ENCODE measurements around the gene SPACA4. TPM values are rescaled to one million over a fixed set of nuclear protein-coding genes. Genes with fewer than 3 reads are reported as not detected.
A peak's percentile ranks its signal among the peaks of the same experiment; 100 is the strongest.

Gene SPACA4
- total and polyA plus RNA-seq, 9 of the 15 experiments (the other 6 are each of a cell fraction or from before 2014, with no cell fraction given), result not detected

DNA sequence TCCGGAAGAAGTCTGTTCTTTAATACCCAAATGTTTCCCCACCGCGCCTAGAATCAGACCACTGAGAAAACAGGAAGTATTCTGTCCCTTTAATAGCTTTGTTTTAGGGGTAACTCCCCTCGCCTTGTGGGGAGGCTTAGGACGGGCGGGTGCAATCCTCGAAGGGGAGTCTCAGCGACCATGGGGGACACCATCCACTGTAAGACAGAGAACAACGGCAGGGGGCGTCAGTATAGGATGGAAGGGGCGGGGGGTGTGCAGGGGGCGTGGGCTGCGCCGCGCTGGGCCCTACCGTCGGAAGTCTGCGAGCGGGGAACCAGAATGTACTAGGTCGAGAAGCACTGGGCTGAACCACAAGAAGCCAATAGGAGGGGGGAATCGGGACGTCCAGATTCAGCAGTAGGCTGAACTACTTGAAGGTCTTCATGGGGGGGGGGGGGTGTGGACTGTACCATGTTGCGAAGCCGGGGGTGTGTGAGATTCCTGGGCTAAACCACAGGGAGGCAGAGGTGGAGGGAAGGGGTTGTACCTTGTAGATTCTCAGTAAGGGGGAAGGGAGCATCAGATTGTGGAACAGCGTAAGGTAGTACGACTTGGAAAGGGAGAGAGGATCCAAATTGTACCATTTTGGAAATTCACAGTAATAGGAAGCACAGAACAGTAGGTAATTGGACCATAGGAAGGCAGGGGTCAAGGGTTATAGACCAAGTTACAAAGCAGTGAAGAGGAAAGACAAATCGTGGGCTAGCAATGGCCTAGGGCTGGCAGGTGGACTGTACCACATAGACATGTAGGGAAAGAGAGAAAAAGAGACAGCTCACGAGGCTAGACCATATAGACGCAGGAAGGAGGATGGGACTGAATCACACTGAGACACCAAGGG lies 31.6 kb downstream of the SPACA4 start (continued):
- peak; percentile 38; the same call in 1 of the 2 replicates for TF ChIP-seq EP300 (IDR thresholded peaks at IDR 0.05; ENCODE audit: low read length)
- TF ChIP-seq LEF1 (IDR thresholded peaks at IDR 0.05), result peak; percentile 29
- TF ChIP-seq PHB2 (IDR thresholded peaks at IDR 0.05; ENCODE audit: low read depth), result peak; percentile 65; the same call in 1 of the 2 replicates
- TF ChIP-seq ZNF3 (CRISPR knock-in tag; IDR thresholded peaks at IDR 0.05), result no peak
- no peak for TF ChIP-seq NFATC3 (IDR thresholded peaks at IDR 0.05)
- TF ChIP-seq POLR2A (conservative IDR thresholded peaks at IDR 0.05), result peak; percentile 60; the same call in 1 of the 2 replicates
- TF ChIP-seq, protein P1, sequence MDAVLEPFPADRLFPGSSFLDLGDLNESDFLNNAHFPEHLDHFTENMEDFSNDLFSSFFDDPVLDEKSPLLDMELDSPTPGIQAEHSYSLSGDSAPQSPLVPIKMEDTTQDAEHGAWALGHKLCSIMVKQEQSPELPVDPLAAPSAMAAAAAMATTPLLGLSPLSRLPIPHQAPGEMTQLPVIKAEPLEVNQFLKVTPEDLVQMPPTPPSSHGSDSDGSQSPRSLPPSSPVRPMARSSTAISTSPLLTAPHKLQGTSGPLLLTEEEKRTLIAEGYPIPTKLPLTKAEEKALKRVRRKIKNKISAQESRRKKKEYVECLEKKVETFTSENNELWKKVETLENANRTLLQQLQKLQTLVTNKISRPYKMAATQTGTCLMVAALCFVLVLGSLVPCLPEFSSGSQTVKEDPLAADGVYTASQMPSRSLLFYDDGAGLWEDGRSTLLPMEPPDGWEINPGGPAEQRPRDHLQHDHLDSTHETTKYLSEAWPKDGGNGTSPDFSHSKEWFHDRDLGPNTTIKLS (IDR thresholded peaks at IDR 0.05; ENCODE audit: borderline replicate concordance, low read depth), result 0 out of 2 replicates have a peak, but pooled peaks have one; percentile 12
- TF ChIP-seq, protein P2, sequence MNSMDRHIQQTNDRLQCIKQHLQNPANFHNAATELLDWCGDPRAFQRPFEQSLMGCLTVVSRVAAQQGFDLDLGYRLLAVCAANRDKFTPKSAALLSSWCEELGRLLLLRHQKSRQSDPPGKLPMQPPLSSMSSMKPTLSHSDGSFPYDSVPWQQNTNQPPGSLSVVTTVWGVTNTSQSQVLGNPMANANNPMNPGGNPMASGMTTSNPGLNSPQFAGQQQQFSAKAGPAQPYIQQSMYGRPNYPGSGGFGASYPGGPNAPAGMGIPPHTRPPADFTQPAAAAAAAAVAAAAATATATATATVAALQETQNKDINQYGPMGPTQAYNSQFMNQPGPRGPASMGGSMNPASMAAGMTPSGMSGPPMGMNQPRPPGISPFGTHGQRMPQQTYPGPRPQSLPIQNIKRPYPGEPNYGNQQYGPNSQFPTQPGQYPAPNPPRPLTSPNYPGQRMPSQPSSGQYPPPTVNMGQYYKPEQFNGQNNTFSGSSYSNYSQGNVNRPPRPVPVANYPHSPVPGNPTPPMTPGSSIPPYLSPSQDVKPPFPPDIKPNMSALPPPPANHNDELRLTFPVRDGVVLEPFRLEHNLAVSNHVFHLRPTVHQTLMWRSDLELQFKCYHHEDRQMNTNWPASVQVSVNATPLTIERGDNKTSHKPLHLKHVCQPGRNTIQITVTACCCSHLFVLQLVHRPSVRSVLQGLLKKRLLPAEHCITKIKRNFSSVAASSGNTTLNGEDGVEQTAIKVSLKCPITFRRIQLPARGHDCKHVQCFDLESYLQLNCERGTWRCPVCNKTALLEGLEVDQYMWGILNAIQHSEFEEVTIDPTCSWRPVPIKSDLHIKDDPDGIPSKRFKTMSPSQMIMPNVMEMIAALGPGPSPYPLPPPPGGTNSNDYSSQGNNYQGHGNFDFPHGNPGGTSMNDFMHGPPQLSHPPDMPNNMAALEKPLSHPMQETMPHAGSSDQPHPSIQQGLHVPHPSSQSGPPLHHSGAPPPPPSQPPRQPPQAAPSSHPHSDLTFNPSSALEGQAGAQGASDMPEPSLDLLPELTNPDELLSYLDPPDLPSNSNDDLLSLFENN (IDR thresholded peaks at IDR 0.05; ENCODE audit: low read depth in 2 of 2, low read length in 2 of 2), result 0 out of 4 replicates have a peak, but pooled peaks of 1 of the 2 experiments have one; percentile 6
- TF ChIP-seq RBM17 (IDR thresholded peaks at IDR 0.05; ENCODE audit: borderline replicate concordance, low read depth, low read length), result no peak
- peak; percentile 36 for TF ChIP-seq PML (IDR thresholded peaks at IDR 0.05; ENCODE audit: low read length)
- 0 out of 2 replicates have a peak, but pooled peaks have one; percentile 35 for TF ChIP-seq ZNF644 (tag; IDR thresholded peaks at IDR 0.05; ENCODE audit: low read depth)
- 0 out of 2 replicates have a peak, but pooled peaks have one; percentile 38 for TF ChIP-seq SUPT5H (IDR thresholded peaks at IDR 0.05)
- TF ChIP-seq YY1 (IDR thresholded peaks at IDR 0.05; ENCODE audit: borderline replicate concordance in 1 of 3, control insufficient read depth in 1 of 3, extremely low read depth in 1 of 3, insufficient read depth in 3 of 3, insufficient read length in 1 of 3, insufficient replicate concordance in 2 of 3, low read depth in 1 of 3, low read length in 2 of 3), result peak in 1 of 3 experiments; percentile 5
